HG03342 (cell line): ENCODE data around the gene PIK3C3.
"Not testable (repeated sequence)": the region's sequence is repeated elsewhere in the genome, so short reads cannot be mapped to it uniquely, and the experiment has no call there.

Experiments
- ATAC-seq: cut with Tn5 transposase; IDR thresholded peaks from one replicate; pipeline ENCODE4 v1.9.1; 2021; ENCODE audit warnings: mild to moderate bottlenecking, moderate library complexity; ENCODE audit not compliant: unreplicated experiment

The PIK3C3 gene

GRCh38 chr18:42068030-42068429, 113.0 kb downstream of the PIK3C3 start:
- no peak for ATAC-seq

GRCh38 chr18:42069036-42069435, 114.0 kb downstream of the PIK3C3 start:
- ATAC-seq = no peak

DNA sequence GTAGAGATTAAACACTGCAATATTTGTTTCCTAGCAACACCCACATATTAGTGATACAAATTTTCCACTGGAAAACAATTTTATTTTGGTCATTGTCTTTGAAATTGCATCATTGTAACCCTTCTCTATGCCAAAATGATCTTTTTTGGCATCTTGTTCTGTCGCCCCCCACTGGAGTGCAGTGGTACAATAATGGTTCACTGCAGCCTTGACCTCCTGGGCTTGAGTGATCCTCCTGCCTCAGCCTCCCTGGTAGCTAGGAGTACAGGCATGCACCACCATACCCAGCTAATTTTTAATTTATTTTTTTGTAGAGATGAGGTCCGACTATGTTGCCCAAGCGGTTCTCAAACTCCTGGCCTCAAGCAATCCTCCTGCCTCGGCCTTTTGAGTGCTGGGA, 117.4 kb downstream of the PIK3C3 start:
- ATAC-seq = no peak

DNA sequence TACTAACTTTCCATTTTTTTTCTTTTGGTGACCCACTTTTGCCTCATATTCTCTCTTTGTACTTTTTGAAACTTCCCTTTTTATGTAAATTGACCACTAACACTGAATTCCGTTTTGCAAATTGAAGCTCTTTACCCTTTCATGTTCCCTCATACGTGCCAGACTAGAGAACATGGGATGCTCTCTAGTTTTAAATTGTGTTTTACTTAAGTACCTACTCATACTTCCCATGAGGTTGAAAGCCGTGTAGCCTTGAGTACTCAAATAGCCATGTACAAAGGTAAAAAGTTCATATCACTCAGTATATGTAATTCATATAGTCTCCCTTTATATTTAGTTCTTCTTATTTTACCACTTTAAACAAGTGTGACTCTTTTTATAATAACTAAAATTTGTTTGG, 119.7 kb downstream of the PIK3C3 start:
- no peak for ATAC-seq

DNA sequence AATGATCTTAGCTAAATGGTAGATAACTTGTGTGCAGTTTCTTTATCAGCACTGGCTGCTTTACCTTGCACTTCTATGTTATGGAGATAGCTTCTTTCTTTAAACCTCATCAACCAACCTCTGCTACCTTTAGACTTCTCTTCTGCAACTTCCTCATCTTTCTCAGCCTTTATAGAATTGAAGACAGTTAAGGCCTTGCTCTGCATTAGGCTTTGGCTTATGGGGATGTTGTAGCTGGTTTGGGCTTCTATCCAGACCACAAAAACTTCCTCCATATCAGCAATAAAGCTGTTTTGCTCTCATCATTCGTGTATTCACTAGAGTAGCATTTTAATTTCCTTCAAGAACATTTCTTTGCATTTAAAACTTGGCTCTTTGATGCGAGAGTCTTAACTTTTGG, 123.7 kb downstream of the PIK3C3 start:
- ATAC-seq = no peak

DNA sequence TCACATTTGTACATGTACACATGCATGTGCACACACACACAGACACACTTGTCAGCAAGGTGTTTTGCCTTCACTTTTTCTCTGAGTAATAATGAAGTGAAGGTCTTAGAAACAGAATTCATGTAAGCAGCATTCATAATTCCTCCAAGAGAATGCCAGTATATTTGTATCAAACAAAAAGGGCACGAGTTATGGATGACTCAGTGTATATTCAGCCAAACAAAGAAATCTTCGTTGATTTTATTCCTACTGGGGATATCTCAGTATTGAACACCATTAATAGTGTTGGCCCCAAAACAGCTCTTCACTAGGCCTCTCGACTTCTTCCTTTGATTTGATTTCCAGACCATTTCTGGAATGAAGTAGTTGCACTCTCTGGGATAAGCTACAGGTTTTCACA, 125.3 kb downstream of the PIK3C3 start:
- ATAC-seq = no peak

GRCh38 chr18:42082415-42083234, 127.6 kb downstream of the PIK3C3 start:
- ATAC-seq = no peak

DNA sequence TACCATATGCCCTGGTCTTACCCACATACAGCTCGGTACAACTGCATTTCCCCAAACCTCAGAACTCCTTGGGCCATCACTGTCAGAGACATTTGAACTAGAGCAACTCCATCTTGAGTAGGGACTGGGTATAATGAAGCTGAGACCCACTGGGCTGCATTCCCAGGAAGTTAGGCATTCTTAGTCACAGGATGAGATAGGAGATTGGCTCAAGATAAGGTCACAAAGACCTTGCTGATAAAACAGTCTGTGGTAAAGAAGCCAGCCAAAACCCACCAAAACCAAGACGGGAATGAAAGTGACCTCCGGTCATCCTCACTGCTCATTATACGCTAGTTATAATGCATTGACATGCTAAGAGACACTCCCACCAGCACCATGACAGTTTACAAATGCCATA, 131.3 kb downstream of the PIK3C3 start:
- ATAC-seq = no peak

DNA sequence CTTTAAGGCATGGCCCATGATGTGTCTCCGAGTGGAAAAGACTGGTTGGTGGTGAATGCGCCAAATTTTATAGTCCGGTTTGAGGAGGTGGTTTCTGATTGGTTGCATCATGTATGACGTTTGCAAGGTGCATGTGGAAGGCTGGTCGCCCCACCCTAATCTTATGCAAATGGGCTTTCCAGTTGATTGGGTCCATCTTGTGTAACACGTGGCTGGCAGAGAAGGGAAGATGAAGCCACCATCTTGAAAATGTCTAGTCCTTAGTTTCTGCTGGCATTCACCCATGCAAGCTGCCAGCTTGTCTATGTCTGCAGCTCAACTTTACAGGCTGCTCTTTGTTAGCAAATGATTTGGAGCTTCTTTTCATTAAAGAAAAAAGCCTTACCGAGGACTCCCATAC, 132.2 kb downstream of the PIK3C3 start:
- no peak for ATAC-seq

DNA sequence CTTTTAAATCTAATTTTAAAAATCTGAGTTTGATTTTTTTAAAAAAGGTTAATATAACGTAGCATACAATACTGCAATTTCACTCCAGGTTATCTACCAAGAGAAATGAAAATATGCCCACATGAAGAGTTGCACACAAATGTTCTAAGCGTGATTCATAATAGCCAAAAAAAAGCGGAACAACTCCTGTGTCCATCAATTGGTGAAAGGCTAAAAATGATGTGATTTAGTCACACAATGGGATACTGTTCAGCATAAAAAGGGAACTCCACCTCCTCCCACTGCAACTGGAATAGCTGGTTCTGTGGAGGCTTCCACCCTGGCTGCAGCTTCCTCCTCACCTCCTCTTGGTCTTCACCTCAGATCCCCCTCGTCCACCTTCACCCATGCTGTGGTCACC, 132.8 kb downstream of the PIK3C3 start:
- ATAC-seq = no peak

GRCh38 chr18:42092848-42093247, 137.8 kb downstream of the PIK3C3 start:
- no peak for ATAC-seq

DNA sequence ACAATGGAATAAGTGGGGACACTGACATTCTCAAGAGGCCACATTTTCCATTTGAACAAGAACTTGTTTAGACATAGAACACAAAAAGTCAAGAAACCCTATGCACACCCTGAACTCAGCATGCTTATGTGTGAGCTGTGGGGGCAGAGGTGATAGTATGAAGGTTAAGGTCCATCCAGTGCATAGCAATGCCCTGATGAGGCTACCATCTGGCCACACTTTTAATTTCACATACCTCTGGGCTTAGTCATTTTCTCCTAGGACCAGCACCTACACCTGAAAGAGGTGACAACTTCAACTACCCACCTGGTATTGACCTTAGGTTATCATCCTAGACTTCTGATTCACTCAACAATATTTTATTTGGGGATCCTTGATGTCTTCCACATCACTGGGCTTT, 139.8 kb downstream of the PIK3C3 start:
- ATAC-seq = no peak

GRCh38 chr18:42095732-42096377, 140.8 kb downstream of the PIK3C3 start:
- ATAC-seq = no peak

- ATAC-seq = no peak
Measured at GRCh38 chr18:42100248-42100647, 145.2 kb downstream of the PIK3C3 start.

GRCh38 chr18:42100911-42101310, 145.9 kb downstream of the PIK3C3 start:
- ATAC-seq = no peak

DNA sequence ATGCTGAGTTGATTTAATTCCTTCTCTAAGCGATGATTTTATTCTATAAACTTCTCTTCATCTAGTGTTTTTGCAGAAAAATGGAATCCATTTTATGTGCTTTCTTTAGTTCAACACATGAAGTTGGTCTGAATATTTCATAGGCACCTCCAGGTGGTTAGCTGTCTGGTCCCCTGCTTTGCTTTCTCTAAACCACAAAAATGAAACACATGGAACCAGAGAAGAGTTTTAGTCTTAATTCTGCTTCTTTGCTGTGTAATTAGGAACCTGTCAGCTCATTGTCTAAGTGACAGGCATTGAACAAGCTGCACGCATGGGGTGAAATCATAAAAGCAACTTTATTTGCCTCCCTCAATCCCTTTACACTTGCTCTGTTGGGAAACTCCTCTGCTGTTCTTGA, 150.4 kb downstream of the PIK3C3 start:
- no peak for ATAC-seq

DNA sequence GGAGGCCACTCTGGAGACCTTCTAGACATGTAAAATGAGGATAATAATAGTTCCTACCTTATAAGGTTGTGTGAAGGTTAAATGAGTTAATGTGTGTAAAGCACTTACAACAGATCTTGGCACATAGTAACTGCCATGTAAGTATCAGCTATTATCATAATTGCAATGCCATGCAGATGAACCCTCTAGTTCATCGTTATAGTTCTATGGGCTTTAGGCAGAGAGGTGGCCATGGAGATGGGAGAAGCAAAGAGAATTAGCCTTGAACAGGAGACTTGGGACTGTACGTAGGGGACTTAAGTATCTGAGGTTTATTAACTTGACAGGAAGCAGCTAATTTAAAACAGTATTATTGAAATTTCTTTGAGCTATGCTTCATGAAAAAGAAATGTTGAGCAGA, 151.8 kb downstream of the PIK3C3 start:
- ATAC-seq = no peak

- no peak for ATAC-seq
Measured at GRCh38 chr18:42107287-42107686, 152.3 kb downstream of the PIK3C3 start.

GRCh38 chr18:42107691-42108450, 152.8 kb downstream of the PIK3C3 start:
- ATAC-seq = no peak

DNA sequence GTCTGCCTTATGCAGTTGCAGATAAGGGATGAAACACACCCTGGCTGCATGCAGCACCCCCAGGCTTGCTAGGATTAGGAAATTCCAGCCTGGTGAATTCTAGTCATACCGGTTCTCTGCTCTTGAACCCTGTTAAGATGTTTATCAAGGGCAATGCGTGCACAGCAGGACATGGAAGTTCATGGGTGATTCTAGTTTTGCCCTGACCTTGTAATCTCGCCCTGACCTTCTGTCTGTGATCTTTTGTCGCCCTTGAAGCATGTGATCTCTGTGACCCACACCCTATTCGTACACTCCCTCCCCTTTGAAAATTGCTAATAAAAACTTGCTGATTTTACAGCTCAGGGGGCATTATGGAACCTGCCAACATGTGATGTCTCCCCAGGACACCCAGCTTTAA, 157.1 kb downstream of the PIK3C3 start:
- ATAC-seq = not testable (repeated sequence)

DNA sequence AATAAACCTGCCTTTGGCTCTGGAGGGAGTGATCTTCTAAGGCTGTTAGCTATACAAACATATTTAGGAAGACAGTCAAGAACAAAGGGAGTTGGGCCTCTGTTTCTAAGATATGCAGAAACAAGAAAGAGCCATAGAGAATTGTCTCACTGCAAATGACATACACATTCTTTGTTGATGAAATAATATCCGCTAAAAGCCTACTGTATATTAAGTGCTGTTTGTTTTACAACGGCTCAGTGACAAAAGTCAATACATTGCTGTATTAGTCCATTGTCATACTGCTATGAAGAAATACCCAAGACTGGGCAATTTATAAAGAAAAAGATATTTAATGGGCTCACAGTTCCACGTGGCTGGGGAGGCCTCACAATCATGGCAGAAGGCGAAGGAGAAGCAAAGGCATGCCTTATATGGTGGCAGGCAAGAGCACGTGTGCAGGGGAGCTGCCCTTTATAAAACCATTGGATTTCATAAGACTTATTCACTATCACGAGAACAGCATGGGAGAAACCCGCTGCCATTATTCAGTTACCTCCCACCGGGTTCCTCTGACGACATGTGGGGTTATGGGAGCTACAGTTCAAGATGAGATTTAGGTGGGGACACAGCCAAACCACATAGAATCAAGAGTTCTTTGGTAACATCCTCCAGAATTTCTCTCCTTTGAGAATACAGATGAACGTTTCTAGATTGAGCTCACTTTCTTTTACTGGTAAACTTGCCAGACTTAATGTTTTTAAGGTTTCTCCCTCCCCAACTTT, 157.8 kb downstream of the PIK3C3 start:
- no peak for ATAC-seq
